HepG2 (cell line): ENCODE measurements around the gene TMCC1. TPM values are rescaled to one million over a fixed set of nuclear protein-coding genes. Genes with fewer than 3 reads are reported as not detected.

Experiments
- ARNTL ChIP-seq: sonication (generic); formaldehyde crosslinking; IDR thresholded peaks from 2 replicates; pipeline ENCODE4 v1.4.0; 2020; ENCODE audit warnings: mild to moderate bottlenecking, missing genetic modification reagents
- GABPB1 ChIP-seq: IDR thresholded peaks from 2 replicates; pipeline ENCODE4 v1.6.1; 2016; ENCODE audit warnings: mild to moderate bottlenecking, missing genetic modification reagents, moderate library complexity, missing compliant biosample characterization
- GZF1 ChIP-seq: sonication (generic); formaldehyde crosslinking; IDR thresholded peaks from 2 replicates; pipeline ENCODE4 v1.5.1; 2020; ENCODE audit warnings: mild to moderate bottlenecking, missing genetic modification reagents
- IKZF4 ChIP-seq: sonication (generic); formaldehyde crosslinking; IDR thresholded peaks from 2 replicates; pipeline ENCODE4 v1.5.1; 2020; ENCODE audit warnings: borderline replicate concordance, mild to moderate bottlenecking, low read depth, missing genetic modification reagents; ENCODE audit errors: not compliant biosample characterization
- IRF2 ChIP-seq: IDR thresholded peaks from 2 replicates; pipeline ENCODE4 v1.6.1; 2018; ENCODE audit warnings: missing genetic modification reagents, missing compliant biosample characterization
- JARID2 ChIP-seq: sonication (generic); formaldehyde crosslinking; IDR thresholded peaks from 2 replicates; pipeline ENCODE4 v1.8.1; 2023; ENCODE audit warnings: missing genetic modification reagents, inconsistent platforms; ENCODE audit not compliant: insufficient replicate concordance
- KDM3A ChIP-seq: IDR thresholded peaks from 2 replicates; pipeline ENCODE4 v1.6.1; 2018; ENCODE audit warnings: low read depth, missing compliant biosample characterization
- KMT2A ChIP-seq: sonication (generic); formaldehyde crosslinking; IDR thresholded peaks from 2 replicates; pipeline ENCODE4 v1.4.0; 2020; ENCODE audit warnings: missing genetic modification reagents
- LBX2 ChIP-seq: sonication (generic); formaldehyde crosslinking; IDR thresholded peaks from 2 replicates; pipeline ENCODE4 v1.5.0; 2020; ENCODE audit warnings: missing genetic modification reagents, mild to moderate bottlenecking, borderline replicate concordance
- MYC ChIP-seq: sonication (generic); formaldehyde crosslinking; IDR thresholded peaks from 2 replicates; pipeline ENCODE4 v1.9.0; 2021; ENCODE audit warnings: missing genetic modification reagents, borderline replicate concordance
- NFATC3 ChIP-seq: sonication (generic); formaldehyde crosslinking; IDR thresholded peaks from 2 replicates; pipeline ENCODE4 v1.5.1; 2020; ENCODE audit warnings: mild to moderate bottlenecking, missing genetic modification reagents
- RAD51 ChIP-seq: fragments of 450-650 bp; IDR thresholded peaks from 2 replicates; pipeline ENCODE4 v1.6.1; 2016; ENCODE audit warnings: borderline replicate concordance
- RBM22 ChIP-seq: fragments of 200-400 bp; formaldehyde crosslinking; optimal IDR thresholded peaks from 2 replicates; pipeline ENCODE3; 2017; ENCODE audit warnings: mild to moderate bottlenecking, low read length, moderate library complexity
- SKIL ChIP-seq: sonication (generic); formaldehyde crosslinking; IDR thresholded peaks from 2 replicates; pipeline ENCODE4 v1.8.0; 2022; ENCODE audit warnings: missing genetic modification reagents, mild to moderate bottlenecking, moderate library complexity, borderline replicate concordance
- TP53 ChIP-seq: sonication (generic); formaldehyde crosslinking; conservative IDR thresholded peaks from 2 replicates; pipeline ENCODE4 v1.4.0; 2020; ENCODE audit warnings: missing genetic modification reagents
- XRCC5 ChIP-seq: fragments of 200-400 bp; formaldehyde crosslinking; optimal IDR thresholded peaks from 2 replicates; pipeline ENCODE3; 2017; ENCODE audit warnings: mild to moderate bottlenecking, low read length
- ZBTB42 ChIP-seq: sonication (generic); formaldehyde crosslinking; IDR thresholded peaks from 2 replicates; pipeline ENCODE4 v1.5.0; 2020; ENCODE audit warnings: mild to moderate bottlenecking, missing genetic modification reagents
- ZBTB43 ChIP-seq: sonication (generic); formaldehyde crosslinking; conservative IDR thresholded peaks from 2 replicates; pipeline ENCODE4 v1.4.0; 2020; ENCODE audit warnings: missing genetic modification reagents
- ZNF687 ChIP-seq: sonication (generic); formaldehyde crosslinking; IDR thresholded peaks from 2 replicates; pipeline ENCODE4 v1.5.1; 2020; ENCODE audit warnings: mild to moderate bottlenecking, missing genetic modification reagents, moderate library complexity
- ZNF891 ChIP-seq: sonication (generic); formaldehyde crosslinking; IDR thresholded peaks from 2 replicates; pipeline ENCODE4 v1.5.0; 2020; ENCODE audit warnings: mild to moderate bottlenecking, missing genetic modification reagents
- ZSCAN21 ChIP-seq: sonication (generic); formaldehyde crosslinking; IDR thresholded peaks from 2 replicates; pipeline ENCODE4 v1.8.0; 2022; ENCODE audit warnings: mild to moderate bottlenecking, missing genetic modification reagents, moderate library complexity, borderline replicate concordance
- polyA plus RNA-seq, 8 experiments: library from polyadenylated mRNA; depleted of rRNA in 3 of 8; stranded (reverse) in 7 of 8; unstranded in 1 of 8; fragments of >200 nt; fragmentation: Illumina TruSeq in 4 of 8; extraction: Trizol in 4 of 8; gene quantifications; 2 replicates each; pipeline versions ENCODE4 v1.2.1 to v1.2.3, GENCODE V29; 2011 to 2016; ENCODE audit warnings: low read depth in 4 of 8, missing spikeins in 1 of 8, mixed read lengths in 1 of 8; ENCODE audit not compliant: insufficient read depth in 1 of 8
- total RNA-seq, 5 experiments: library from RNA; depleted of rRNA; stranded (reverse); fragments of >200 nt; fragmentation: Illumina TruSeq; extraction: Trizol; gene quantifications; 2 replicates each; pipeline ENCODE4 v1.2.3, GENCODE V29; 2016; ENCODE audit warnings: low read depth in 1 of 5

The TMCC1 gene
- total and polyA plus RNA-seq, 2 of the 13 experiments (the other 11 are each of a cell fraction or from before 2014, with no cell fraction given), result 12.1 to 264 TPM

GRCh38 chr3:129626744-129627349, 266.7 kb downstream of the TMCC1 start (continued):
- TF ChIP-seq SKIL (CRISPR knock-in tag), result peak; percentile 84
- no peak for TF ChIP-seq RAD51
- peak; percentile 93 for TF ChIP-seq ZBTB42 (CRISPR knock-in tag)
- peak; percentile 86 for TF ChIP-seq ZNF687 (CRISPR knock-in tag)
- peak; percentile 84 for TF ChIP-seq ARNTL (CRISPR knock-in tag)
- 0 out of 2 replicates have a peak, but pooled peaks have one; percentile 40 for TF ChIP-seq ZBTB43 (CRISPR knock-in tag)
- peak; percentile 44 for TF ChIP-seq JARID2
- TF ChIP-seq LBX2 (CRISPR knock-in tag), result 0 out of 2 replicates have a peak, but pooled peaks have one; percentile 30
- no peak for TF ChIP-seq TP53
- TF ChIP-seq KMT2A (CRISPR knock-in tag), result no peak
- TF ChIP-seq ZSCAN21, result peak; percentile 55; the same call in 1 of the 2 replicates
- TF ChIP-seq IRF2, result peak; percentile 63; the same call in 1 of the 2 replicates
- 0 out of 2 replicates have a peak, but pooled peaks have one; percentile 56 for TF ChIP-seq ZNF891
- TF ChIP-seq GZF1 (CRISPR knock-in tag), result peak; percentile 31; the same call in 1 of the 2 replicates
- TF ChIP-seq XRCC5, result peak; percentile 57
- peak; percentile 84 for TF ChIP-seq MYC
- no peak for TF ChIP-seq NFATC3 (CRISPR knock-in tag)
- peak; percentile 95 for TF ChIP-seq GABPB1 (CRISPR knock-in tag)
- peak; percentile 69 for TF ChIP-seq RBM22
- peak; percentile 63; the same call in 1 of the 2 replicates for TF ChIP-seq KDM3A (CRISPR knock-in tag)
- no peak for TF ChIP-seq IKZF4 (CRISPR knock-in tag)
